GM19438 (cell line): ENCODE data around the gene FCHSD2.
"Not testable (repeated sequence)": the region's sequence is repeated elsewhere in the genome, so short reads cannot be mapped to it uniquely, and the experiment has no call there.

Experiments
- ATAC-seq: cut with Tn5 transposase; IDR thresholded peaks from one replicate; pipeline ENCODE4 v1.9.1; 2021; ENCODE audit warnings: low read depth; ENCODE audit not compliant: unreplicated experiment

The FCHSD2 gene

DNA sequence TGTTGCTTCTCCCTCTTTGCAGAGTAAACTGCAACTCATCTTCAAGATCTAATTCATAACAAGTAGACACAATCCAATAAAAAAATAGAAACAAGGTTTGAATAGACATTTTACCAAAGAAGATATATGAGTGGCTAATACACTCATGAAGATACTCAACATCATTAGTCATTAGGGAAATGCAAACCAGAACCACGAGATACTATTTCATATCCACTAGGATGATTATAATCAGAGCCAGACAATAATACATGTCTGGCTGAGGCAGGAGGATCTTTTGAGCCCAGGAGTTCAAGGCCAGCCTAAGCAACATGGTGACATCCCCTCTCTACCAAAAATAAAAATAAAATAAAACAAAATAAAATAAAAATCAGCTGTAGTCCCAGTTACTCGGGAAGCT, 242.9 kb downstream of the FCHSD2 start:
- ATAC-seq, result no peak

DNA sequence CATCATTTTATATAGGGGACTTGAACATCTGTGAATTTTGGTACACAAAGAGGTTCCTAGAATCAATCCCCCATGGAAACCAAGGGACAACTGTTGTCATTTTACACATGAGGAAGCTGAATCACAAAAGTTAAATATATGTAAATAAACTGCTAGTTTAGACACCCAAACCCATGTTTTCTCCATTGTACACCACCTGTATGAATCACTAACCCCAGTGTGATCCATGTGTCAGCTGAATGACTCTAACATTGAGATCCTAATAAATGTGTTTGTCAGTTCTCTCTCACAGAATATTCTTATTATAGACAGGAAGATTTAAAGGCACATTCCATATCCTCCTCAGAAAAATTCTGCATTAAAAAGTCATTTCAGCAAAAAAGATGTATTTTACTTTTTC, 244.6 kb downstream of the FCHSD2 start:
- no peak for ATAC-seq

DNA sequence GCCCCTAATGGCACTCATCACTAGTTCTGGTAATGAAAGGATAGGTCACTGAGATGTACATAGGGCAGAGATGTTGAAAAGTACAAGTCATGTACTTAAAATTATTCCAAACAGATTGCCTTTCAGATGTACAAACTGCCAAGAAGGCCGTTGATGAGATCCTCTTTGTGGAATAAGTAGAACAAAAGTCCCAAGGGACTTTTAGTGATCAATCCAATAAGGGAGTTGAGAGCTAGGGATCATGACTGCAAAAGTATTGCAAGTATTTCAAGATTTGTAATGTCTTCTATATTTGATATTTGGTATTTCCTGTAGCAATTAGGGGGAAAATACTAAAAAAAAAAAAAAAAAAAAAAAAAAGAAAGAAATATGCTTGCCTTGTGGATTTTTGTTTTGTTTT, 245.7 kb downstream of the FCHSD2 start:
- no peak for ATAC-seq

DNA sequence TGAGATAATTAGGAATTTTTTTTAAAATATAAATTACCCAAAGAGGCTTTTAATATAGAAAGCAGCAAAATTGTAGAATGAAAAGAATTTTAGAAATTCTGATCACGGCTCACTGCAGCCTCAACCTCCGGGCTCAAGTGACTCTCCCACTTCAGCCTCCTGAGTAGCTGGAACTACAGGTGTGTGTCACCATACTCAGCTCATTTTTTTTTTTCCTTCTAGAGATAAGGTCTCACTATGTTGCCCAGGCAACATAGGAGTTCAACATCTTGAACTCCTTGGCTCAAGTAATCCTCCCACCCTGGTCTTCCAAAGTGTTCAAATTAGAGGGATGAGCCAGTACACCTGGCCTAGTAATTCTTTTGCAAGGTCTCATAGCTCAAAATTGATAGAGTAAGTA, 251.2 kb downstream of the FCHSD2 start:
- no peak for ATAC-seq

DNA sequence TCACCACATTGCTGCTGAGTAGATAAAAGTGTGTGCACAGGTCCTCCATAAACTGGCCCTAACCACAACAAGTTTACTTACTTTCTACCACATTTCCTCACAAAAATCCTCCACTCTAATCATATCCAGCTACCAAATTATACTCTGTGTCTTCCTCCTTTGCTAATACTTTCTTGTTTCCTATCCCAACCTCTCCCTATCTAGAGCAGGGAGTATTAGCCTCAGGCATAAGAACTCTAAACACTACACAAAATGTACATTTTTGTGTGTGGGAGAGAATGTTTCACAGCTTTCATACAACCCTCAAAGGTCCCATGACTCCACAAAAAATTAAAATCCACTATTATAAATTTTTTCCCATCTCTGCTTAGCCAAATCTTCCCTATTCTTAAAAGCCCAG, 255.5 kb downstream of the FCHSD2 start:
- ATAC-seq, result no peak

DNA sequence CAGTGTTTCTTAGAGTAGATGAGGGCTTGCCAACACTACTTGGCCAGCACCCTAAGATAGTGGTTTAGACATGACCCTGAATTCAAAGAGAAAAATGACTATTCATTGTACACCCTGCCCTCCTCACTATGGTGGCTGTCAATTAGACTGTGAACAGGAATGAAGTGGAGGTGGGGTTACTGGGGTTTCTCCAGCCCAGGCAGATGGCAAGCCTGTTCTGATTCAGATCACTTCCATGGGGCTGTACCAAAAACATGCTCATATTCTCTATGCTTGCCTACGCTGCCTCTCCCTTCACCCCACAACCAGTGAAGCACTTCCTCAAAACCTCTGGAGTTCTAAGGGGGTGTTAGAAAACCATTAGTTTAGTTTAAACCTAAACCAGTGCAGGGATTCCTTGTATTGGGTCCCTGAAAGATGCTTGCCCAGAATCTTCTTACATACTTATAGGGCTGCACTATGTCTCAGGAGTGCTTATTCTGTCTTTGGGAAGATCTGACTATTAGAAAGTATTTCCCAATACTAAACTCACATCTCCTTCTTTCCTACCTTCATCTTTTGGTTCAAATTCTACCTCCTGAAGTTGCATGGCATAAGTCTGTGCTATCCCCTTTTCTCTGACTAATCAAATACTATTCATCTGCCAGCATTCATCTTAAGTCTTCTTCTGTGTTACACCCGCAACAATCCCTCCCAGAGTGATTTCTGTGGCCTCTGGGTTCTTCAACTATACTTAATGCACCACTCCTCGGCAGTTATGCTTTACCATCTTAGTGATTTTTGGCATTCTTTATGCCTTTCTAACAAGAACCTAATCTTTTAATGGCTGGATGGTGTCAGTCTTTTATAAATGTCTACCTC, 256.1 kb downstream of the FCHSD2 start:
- ATAC-seq, result no peak

DNA sequence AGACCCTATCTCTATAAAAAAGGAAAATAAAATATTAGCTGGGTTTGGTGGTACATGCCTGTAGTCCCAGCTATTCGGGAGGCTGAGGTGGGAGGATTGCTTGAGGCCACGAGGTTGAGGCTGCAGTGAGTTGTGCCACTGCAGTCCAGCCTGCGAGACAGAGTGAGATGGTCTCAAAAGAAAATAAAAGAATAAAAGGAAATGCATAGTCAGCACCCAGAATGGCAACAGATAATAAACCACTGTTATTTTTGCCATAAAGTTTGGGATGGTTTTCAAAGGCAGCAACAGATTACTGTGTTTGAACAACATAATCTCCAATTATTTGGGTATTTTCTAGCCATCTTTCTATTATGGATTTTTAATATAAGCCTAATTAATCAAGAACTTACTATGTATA, 266.0 kb downstream of the FCHSD2 start:
- no peak for ATAC-seq

DNA sequence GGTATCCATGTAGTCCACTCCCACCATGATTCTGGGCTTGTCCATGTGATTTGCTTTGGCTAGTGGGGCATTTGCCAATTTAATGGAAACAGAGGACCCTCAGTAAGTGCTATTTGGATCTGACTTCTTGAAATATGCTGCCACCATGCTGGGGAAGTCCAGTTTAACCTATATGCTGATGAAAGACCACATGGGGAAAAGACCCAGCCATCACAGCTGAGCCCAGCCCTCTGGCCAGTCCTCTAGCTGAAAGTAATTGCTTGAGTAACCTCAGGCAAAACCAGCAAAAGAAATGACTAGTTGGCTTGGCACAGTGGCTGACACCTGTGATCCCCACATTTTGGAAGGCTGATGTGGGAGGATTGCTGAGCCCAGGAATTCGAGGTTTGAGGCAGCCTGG, 266.4 kb downstream of the FCHSD2 start:
- no peak for ATAC-seq

DNA sequence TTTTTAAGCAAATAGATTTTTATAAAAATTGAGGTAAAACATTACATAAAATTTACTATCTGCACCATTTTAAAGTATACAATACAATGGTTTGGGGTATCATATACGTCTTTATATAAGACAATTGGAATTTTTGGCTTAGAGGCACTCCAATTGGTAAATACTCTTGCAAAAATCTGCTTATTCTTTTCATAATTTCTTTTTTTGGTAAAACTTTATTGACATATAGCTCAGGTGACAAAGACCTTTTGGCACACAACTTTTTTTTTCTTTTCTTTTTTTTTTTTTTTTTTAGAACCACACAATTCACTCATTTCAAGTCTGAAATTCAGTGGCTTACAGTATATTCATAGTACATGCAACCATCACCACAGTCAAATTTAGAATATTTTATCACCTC, 270.1 kb downstream of the FCHSD2 start:
- no peak for ATAC-seq

DNA sequence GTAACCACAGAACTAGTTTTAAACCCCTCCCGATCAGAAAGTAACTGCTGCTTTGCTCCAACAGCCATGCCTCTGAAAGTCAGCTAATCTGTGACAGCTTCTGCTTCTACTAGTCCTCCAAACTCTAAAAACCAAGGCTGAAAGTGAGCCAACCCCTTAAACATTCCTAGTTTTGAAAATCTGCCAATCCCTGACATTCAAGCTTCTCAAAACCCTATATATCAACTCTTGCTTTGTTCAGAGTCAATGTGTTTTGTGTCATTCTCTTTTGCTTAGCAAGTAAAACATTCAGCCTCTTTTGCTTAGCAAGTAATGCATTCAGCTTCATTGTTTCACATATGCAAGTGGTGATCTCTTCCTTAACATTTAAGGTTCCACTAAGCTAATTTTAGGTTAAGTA, 271.0 kb downstream of the FCHSD2 start:
- no peak for ATAC-seq

DNA sequence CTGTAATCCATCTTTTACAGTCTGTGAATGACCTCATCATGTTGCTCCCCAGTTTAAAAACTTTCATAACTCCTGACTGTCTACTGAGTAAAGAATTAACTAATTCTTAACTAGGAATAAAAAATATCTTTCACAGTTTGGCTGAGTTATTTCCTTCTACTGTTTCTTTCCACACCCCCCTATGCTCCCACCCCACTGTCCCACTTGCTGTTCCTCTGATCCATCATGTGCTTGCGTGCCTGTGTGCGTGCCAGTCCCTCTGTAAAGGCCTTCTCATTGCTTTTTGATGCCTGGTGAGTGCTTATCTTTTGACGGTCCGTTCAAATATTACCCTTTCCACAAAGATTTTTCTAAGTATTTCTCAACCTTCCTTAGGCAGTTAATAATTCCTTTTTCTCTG, 272.3 kb downstream of the FCHSD2 start:
- ATAC-seq, result no peak

DNA sequence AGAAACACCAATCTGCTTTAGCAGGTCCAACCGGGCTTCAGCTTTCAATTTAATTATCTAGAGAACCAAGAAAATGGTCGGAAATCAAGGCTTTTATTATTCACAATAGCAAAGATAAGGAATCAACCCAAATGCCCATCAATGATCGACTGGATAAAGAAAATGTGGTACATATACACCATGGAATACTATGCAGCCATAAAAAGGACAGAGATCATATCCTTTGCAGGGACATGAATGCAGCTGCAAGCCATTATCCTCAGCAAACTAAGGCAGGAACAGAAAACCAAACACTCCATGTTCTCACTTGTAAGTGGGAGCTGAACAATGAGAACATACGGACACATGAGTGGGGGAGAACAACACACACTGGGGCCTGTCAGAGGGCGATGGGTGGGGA, 274.1 kb downstream of the FCHSD2 start:
- no peak for ATAC-seq

DNA sequence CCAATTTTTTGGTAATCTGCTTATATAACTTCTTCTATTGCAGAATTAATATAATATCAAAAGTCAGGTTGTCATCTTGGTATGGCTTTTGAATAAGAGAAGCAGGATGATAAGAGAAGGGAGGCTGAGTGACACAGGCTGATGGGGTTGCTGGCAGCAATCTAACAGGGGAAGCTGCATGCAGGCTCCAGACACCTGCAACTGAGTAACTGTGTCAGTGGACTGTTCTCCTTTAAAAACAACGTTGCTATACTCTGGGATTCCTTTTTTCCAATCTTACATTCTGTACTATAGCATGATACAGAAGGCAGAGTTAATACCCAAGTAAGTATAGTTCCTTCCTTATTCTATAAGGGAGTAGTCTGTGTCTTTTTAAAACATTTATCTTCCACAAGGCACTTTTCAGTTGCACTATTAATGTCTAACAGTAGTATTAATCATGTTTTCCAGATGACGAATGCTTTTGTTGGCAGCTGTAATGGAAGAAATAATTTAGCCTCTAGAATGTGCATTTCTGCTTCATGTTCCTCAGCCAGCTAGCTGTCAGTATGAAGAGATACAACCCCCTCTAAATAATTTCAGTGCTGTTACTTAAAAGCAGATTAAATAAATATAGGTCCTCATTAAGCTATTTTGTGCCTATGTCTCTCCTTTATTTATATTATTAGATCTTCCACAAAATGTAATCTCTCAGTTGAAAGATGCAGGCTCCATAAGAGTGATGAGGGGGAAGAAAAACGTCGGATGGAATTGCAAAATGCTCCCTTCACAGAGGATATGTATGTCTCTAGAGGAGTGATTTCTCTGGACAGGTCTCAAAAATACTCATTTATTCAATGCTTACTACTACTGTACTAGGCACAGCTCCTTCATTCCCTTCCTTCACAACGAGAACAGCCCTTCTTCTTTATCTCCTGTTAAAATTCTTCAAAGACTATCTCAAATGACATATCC, 277.1 kb downstream of the FCHSD2 start:
- ATAC-seq, result no peak

DNA sequence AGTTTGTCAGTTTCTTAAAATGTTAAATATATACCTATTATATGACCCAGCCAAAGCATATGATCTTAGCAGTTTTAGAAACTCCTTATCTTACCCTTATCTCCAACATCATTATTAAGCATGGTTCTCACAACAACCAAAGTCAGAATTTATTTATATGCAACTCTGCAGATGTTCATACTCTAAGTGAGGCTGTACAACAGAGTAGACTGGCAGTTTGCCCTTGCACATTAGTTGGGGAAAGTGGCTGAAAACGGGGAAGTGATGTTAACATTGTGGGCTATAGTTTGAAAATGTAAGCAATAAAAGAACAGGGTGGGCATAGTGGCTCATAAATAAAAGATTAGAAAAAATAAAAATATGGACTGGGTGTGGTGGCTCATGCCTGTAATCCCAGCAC, 278.2 kb downstream of the FCHSD2 start:
- no peak for ATAC-seq

DNA sequence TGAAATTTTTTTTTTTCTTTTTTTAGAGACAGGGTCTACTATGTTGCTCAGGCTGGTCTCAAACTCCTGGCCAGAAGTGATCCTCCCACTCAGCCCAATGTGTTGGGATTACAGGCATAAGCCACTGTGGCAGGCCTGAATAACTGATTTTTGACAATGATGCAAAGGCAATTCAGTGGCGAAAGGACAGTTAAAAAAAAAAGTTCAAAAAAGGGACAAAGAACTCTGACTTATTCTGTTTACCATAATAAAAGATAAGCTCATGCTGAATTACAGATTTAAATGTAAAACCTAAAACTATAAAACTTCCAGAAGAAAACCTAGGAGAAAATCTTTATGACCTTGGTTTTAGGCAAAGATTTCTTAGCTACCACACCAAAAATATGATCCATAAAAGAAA, 279.0 kb downstream of the FCHSD2 start:
- no peak for ATAC-seq

DNA sequence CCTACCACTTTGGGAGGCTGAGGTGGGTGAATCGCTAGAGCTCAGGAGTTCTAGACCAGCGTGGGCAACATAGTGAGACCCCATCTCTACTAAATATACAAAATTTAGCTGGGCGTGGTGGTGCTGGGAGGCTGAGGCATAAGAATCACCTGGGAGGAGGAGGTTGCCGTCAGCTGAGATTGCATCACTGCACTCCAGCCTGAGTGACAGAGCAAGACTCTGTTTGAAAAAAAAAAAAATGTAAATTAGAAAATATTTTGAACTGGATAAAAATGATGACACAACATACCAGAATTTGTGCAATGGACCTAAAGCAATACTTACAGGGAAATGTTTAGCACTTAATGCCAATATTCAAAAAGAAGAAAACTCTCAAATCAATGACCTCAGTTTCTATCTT, 281.5 kb downstream of the FCHSD2 start:
- no peak for ATAC-seq

DNA sequence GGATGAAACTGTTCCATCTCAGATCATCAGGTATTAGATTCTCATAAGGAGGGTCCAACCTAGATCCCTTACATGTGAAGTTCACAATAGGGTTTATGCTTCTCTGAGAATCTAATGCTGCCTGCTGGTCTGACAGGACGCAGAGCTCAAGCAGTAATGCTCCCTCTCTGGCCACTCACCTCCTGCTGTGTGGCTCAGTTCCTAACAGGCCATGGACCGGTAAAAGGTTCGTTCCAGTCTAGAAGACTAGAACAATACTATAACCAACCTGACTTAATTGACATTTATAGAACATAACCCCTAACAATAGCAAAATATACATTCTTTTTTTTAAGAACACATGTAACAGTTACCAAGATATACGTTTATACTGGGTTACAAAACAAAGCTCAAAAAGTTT, 282.1 kb downstream of the FCHSD2 start:
- no peak for ATAC-seq

DNA sequence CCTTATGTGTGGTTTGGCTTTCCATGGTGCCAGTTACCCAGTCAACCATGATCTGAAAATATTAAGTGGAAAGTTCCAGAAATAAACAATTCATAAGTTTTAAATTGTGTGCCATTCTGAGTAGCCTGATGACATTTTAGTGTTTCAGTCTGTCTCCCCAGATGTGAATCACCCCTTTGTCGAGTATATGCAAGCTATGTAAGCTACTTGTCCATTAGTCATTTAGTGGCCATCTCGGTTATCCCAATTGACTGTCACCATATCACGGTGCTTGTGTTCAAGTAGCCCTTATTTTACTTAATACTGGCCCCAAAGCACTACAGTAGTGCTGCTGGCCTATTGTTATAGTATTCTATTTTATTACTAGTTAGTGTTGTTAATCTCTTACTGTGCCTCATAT, 283.0 kb downstream of the FCHSD2 start:
- no peak for ATAC-seq

DNA sequence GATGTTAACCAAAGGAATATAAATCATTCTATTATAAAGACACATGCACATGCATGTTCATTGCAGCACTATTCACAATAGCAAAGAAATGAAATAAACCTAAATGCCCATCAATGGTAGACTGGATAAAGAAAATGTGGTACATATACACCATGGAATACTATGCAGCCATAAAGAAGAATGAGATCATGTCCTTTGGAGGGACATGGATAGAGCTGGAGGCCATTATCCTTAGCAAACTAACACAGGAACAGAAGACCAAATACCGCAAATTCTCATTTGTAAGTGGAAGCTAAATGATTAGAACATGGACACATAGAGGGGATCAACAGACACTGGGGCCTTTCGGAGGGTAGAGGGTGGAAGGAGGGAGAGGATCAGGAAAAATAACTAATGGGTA, 283.9 kb downstream of the FCHSD2 start:
- not testable (repeated sequence) for ATAC-seq

DNA sequence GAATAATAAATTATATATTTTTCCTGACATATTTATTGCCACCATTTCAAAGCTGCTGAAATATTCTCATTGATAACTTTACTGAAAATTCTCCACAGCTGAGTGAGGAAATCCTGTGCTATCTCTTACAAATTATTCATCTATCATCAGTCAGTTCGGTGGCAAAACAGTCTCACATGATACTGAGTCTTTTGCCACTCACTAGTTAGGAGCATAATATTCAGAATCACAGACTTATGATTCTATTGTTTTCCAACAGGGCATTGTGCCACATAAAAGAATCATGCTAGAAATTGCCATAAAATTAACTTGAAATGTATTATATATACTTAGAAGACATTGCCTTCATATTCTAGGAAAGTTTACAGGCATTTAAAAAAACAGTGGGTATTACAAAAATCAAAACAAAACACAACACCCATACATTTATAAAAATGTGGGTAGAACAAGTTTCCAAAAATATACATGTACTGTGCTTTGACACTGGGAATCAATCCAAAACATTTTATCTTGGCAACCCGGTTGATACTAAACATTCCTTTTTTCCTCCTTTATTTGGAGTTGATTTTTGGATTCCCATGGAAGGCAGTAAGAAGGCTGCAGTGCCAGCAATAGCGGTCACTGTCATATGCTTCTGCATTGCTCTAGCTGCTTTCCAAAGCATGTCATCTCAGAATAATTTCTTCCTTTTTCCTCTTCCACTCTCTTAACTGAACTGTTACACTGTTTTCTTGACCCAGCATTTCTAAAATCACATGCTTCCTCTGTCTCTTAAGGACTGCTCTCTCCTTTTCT, 285.4 kb downstream of the FCHSD2 start:
- ATAC-seq, result no peak

DNA sequence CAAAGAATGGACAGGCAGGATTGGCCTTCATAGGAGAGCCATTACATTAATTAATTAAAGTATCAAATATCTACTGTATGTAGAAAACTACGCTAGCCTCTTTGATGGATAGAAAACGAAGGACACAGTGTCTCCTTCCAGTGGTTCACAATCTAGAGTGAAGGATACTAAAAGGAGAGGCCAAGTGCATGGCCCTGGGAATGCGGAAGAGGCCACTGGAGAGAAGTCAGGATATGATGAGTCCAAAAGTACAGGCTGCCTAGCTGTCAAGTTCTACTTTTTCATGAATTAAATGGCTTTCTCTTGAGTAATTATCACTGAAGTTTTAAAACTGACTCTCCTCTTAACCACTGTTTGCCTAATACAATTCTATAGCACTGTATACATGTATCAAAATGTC, 286.1 kb downstream of the FCHSD2 start:
- no peak for ATAC-seq
